ENCODE results near the gene RABEPK.

- TF ChIP-seq CTCF (IDR thresholded peaks at IDR 0.05; ENCODE audit: poor library complexity), result no peak
- TF ChIP-seq EZH2 (IDR thresholded peaks at IDR 0.05; ENCODE audit: borderline replicate concordance), result no peak
Measured at GRCh38 chr9:125240649-125240999, 40.3 kb downstream of the RABEPK start.

Data from hepatocyte (in vitro differentiated cells).